ENCODE results near the gene LRRC74A.

Gene LRRC74A

GRCh38 chr14:76862546-76863282 is 36.5 kb downstream of the LRRC74A start:
- H3K27ac ChIP-seq: no peak overlapping the region
- no peak for DNase-seq (ENCODE audit: low spot score)
- no peak for TF ChIP-seq CTCF (IDR thresholded peaks at IDR 0.05)
- no peak overlapping the region for H3K4me3 ChIP-seq

- no peak for DNase-seq (ENCODE audit: low spot score)
Observed at GRCh38 chr14:76863724-76864407, 37.7 kb downstream of the LRRC74A start.

GRCh38 chr14:76866456-76866855 is 40.2 kb downstream of the LRRC74A start:
- Histone ChIP-seq H3K27ac (no peak overlapping the region), H3K4me3 (no peak overlapping the region)
- no peak for TF ChIP-seq CTCF (IDR thresholded peaks at IDR 0.05)
- DNase-seq (ENCODE audit: low spot score): no peak

More at GRCh38 chr14:76863724-76864407, 37.7 kb downstream of the LRRC74A start:
- peak overlapping the region in 1 of 2 donors; percentile 61 for H3K27ac ChIP-seq
- H3K4me3 ChIP-seq: peak overlapping the region; percentile 33
- TF ChIP-seq CTCF (IDR thresholded peaks at IDR 0.05): no peak

- Histone ChIP-seq H3K4me3 (no peak overlapping the region), H3K27ac (no peak overlapping the region)
- no peak for TF ChIP-seq CTCF (IDR thresholded peaks at IDR 0.05)
- no peak for DNase-seq (ENCODE audit: low spot score)
Observed at GRCh38 chr14:76867516-76868453, 41.6 kb downstream of the LRRC74A start.

GRCh38 chr14:76868454-76869170 is 42.4 kb downstream of the LRRC74A start:
- no peak for DNase-seq (ENCODE audit: low spot score)
- Histone ChIP-seq H3K4me3 (no peak overlapping the region), H3K27ac (no peak overlapping the region)
- no peak for TF ChIP-seq CTCF (IDR thresholded peaks at IDR 0.05)

GRCh38 chr14:76870166-76870565 is 44.0 kb downstream of the LRRC74A start:
- H3K27ac ChIP-seq: no peak overlapping the region
- TF ChIP-seq CTCF (IDR thresholded peaks at IDR 0.05): no peak
- no peak overlapping the region for H3K4me3 ChIP-seq
- DNase-seq (ENCODE audit: low spot score): no peak

All from coronary artery (tissue), 2 donors.